NCI-H2196 (cell line): ENCODE data around the gene TEKT5.

Experiments used
- DNase-seq: peaks from one replicate; lab custom pipeline; 2025; ENCODE audit not compliant: unreplicated experiment; lab: John Stamatoyannopoulos, UW

TEKT5 gene

DNA sequence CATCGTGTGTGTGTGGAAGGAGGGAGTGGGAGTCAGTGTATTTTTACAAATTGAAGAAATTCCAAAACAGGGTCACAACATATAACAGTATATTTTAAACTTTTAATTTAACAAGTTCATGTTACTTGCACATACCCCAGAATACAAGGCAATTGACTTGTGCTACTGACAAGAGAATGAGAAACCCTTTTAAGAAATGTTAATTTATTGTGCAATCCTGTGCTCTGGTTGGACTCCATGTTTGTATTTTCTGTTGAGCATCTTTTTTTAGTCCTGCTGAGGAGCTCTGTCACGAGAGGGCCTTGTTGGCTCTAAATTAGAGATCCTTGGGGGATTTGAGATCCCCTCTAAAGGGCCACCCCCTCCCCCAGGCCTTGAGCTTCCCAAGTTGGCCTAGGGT, 113.2 kb downstream of the TEKT5 start:
- no peak for DNase-seq

DNA sequence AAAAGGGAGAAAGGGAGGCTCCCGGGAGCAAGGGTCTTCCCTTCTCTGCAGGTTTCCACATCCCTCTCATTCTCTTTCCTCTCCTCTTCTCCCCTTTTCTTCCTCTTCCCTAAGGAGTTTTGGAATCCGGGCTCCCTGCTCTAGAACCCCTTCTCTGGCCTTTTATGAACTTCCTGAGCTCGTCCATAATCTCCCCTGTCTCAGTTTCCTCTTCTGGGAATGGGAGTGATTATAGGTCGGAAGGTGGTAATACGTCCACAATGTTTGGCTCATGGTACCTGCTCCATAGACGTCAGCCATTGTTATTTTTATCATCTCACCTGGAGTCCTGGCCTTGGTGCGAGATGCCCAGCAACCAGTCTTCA, 113.9 kb downstream of the TEKT5 start:
- DNase-seq: no peak

DNA sequence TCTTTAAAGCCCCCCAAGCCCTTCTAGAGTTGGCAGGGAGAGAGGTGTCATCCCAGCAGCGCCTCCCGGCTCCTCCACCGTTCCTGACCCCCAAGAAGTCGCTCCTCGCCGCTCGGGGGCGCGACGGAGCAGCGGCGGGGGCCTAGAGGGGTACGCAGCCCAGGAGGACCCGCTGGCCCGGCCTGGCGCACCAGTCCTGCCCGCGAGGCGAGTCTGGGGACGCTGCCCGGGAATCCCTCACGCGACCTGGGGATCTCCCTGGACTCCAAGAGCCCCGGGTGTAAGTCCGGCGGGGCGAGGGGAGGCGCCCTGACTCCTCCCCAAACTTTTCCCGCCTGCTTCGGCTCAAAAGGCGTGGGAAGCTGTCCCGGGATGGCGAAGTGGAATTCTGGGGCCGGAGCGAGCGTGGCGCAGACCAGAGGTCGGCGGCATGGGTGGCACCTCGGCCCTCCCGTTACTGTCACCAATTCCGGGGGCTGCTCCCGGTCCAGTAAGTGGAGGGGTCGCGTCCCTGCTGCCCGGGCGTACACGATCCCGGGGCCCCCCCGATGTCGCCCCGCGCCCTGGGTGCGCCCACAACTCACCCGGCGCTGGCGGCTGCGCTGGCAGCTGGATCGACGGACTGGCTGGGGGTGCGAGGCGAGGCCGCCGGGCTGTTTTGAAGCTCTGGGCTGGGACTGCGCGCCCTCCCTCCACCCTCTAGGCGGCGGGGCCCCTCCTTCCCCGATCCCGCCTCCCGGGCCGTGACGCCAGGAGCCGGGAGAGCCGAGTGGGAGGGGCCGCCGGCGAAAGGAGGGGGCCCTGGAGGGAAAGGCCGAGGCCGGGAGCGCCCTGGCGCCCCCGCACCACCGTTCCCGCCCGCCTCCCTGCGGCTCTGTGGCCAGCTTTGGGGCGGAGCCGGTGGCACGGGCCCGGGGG, 114.5 kb downstream of the TEKT5 start, which contains the start of gene EMP2:
Gene EMP2 (minus strand): TSS at position 634 of the 918 bp plus-strand sequence. CDS start 32,981 bp downstream, outside the sequence.
- DNase-seq: peak; percentile 93

DNA sequence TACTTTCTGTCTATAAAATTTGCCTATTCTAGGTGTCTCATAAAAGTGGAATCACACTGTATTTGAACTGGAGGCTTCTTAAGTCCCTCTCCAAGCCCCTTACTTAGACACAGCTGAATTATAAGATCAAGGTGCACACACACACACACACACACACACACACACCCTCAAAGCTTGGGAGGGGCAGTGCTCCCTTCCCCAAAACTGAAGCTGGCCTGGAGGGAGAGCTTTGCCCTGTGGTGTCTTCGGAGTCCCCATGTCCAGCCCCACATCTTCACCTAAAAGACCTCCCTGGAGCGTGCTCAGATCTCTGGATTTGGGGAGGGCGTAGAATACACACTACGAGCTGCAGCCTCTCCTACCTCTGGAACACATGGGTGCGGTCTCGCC, 115.2 kb downstream of the TEKT5 start:
- no peak for DNase-seq

DNA sequence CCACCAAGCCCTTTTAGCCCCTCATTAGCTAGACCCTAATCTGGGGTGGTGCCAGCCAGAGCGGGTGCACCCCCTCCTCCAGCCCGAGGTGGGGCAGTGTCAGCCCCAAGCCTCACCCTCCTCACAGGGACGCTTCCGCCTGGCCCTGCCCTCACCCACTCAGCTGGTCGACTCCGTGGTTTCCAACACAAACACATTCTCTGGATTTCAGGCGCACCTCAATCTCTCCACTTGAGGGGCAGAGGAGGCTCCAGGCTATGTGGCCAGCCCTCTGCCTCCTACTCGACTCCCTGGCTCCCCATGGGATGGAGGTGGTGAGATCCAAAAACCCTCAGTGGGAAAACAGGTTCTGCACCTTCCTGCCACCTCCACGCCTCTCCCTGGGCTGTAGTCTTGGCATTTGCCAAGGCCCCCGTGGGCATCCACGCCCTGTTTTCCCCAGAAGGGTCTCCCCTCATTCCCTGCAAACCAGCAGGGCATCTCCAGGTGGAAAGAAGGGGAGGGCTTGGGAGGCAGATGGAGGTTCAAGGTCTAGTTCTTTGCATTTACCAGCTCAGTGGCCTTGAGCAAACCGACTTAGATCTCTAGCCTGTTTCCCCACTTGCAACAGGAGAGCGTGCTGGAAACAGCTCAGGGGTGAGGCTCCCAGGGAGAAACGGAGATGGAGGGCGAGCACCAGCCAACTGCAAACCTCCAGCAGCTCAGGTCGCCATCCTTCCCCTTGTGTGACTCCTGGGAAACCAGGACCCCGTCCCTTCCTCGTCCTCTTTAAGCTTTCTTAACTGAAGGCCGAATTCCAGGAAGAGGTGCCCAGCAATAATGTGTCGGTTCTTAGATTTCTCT, 116.0 kb downstream of the TEKT5 start:
- DNase-seq: no peak
